GM12864 (cell line): ENCODE data around the gene RNU5D-1.

Experiments used
- DNase-seq: peaks from one replicate; pipeline ENCODE4 v3.0.0-alpha.2; 2011; ENCODE audit warnings: low read depth
- H3K4me3 ChIP-seq: 2 replicates; pipeline ENCODE4 v1.5.1; 2011; ENCODE audit warnings: mild to moderate bottlenecking, low read depth, low read length, control low read depth
- CTCF ChIP-seq: IDR thresholded peaks from 2 replicates; pipeline ENCODE4 v1.5.1; 2011; ENCODE audit warnings: low read depth, mild to moderate bottlenecking, moderate library complexity, low read length, control low read depth, inconsistent platforms; ENCODE audit errors: missing control alignments

The RNU5D-1 gene

GRCh38 chr1:44719318-44719717, 11.7 kb downstream of the RNU5D-1 start:
- H3K4me3 ChIP-seq: no peak overlapping the region
- TF ChIP-seq CTCF: no peak
- no peak for DNase-seq

DNA sequence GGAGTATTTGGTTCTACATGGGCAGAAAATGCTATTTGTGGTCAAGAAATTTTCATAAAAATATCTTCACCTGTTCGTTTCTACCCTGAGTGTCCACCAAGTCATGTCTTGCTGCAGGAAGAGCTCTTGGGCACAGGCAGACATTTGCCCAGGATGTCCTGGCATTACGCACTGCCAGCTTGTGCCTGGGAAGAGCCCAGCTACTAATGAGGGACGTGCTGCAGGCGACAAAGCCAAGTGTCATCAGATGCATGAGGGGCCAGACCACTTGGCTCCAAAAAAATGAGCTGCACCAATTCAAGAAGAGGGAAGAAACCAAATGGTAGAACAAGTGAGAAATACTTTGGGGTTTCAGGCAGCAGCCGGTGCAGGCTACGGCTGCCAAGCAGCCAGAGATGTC, 12.9 kb downstream of the RNU5D-1 start:
- no peak for TF ChIP-seq CTCF
- DNase-seq: no peak
- H3K4me3 ChIP-seq: no peak overlapping the region

DNA sequence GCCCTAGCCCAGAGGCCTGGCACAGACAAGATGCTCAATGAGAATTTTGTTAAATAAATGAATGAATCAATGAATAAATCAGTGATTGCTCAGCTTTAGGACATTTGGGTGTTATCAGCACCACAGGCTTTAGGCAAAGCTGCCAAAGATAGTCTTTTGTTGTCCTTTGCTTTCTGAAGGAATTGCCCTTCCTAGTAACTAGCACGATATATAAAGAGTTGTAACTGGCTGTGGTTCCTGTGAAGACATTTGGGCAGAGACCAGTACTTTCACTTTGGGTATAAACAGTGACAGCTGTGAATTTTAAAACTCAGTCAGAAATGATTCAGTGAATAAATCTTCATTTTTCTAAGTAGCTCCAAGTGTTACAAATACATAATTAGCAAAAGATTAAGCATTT, 13.3 kb downstream of the RNU5D-1 start:
- no peak for TF ChIP-seq CTCF
- no peak overlapping the region for H3K4me3 ChIP-seq
- no peak for DNase-seq

GRCh38 chr1:44717156-44717555, 13.8 kb downstream of the RNU5D-1 start:
- H3K4me3 ChIP-seq: no peak overlapping the region
- no peak for TF ChIP-seq CTCF

GRCh38 chr1:44714944-44715571, 15.9 kb downstream of the RNU5D-1 start:
- TF ChIP-seq CTCF: peak; percentile 96
- peak; percentile 75 for DNase-seq
- H3K4me3 ChIP-seq: no peak overlapping the region

More at GRCh38 chr1:44717156-44717555, 13.8 kb downstream of the RNU5D-1 start:
- DNase-seq: no peak

DNA sequence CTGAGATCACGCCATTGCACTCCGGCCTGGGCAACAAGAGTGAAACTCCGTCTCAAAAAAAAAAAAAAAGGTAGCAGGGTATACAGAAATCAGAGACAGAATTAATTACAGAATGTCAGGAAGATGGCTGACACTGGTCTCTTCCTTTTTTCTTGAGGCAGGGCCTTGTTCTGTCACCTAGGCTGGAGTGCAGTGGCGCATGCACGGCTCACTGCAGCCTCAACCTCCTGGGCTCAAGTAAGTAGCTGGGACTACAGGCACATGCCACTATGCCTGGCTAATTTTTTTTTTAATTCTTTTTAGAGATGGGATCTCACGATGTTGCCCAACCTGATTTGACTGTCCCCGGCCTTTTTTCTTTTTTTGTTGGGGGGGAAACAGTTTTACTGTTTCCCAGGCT, 16.4 kb downstream of the RNU5D-1 start:
- H3K4me3 ChIP-seq: no peak overlapping the region
- DNase-seq: no peak
- TF ChIP-seq CTCF: no peak

DNA sequence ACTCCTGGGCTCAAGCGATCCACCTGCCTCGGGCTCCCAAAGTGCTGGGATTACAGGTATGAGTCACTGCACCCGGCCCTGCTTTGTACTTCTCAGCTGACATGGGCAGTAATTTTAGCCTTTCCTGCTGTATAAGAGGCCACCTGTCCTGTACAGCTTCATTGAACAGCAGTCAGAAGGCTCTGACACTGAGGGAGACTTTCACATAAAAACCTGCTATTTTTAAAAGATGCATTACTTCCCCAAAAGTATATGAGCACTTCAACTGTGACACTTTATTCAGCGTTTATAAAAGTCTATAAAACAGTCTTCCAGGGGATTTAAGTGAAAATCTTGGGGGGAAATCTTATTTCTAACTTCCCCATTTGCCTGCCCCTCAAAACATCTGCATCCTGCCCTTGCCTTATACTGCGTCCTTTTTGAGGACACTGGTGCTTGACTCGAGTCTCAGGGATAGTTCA, 17.6 kb downstream of the RNU5D-1 start:
- no peak overlapping the region; the same call in 1 of the 2 replicates for H3K4me3 ChIP-seq
- no peak for TF ChIP-seq CTCF
- DNase-seq: no peak
